ENCODE data around the gene PEX14.

- no peak for TF ChIP-seq CTCF (IDR thresholded peaks at IDR 0.05; ENCODE audit: low read depth, low read length)
- TF ChIP-seq EZH2phosphoT487 (IDR thresholded peaks at IDR 0.05; ENCODE audit: low read depth): no peak
Observed at GRCh38 chr1:10659218-10659617, 184.5 kb downstream of the PEX14 start.

Measured in OCI-LY3 (cell line).